Activated naive CD8-positive, alpha-beta T cell treated with anti-CD3 and anti-CD28 coated beads, Interleukin-2, amount 10 ng/mL, durations not matched to agents 7 days and 5 days (primary cell): ENCODE measurements around the gene MKI67. TPM values are rescaled to one million over a fixed set of nuclear protein-coding genes. Genes with fewer than 3 reads are reported as not detected.
"Not testable (repeated sequence)": the region's sequence is repeated elsewhere in the genome, so short reads cannot be mapped to it uniquely, and the experiment has no call there.

Source experiments
- ATAC-seq: fragments of 150-1000 bp; cut with Tn5 transposase; one replicate; pipeline ENCODE4 v1.10.0; 2021; ENCODE audit warnings: low read depth, moderate library complexity
- POLR2A ChIA-PET: fragments of 350-600 bp; sonication (Branson Sonifier 250); formaldehyde crosslinking; loops from one replicate; lab custom pipeline; 2021; ENCODE audit warnings: antibody characterized with exemption; lab: Charles Lee
- DNase-seq: peaks from one replicate; pipeline ENCODE4 v3.0.0; 2021
- H3K27ac Mint-ChIP-seq: one replicate; pipeline ENCODE4 v1.8.0; 2022; ENCODE audit warnings: mild to moderate bottlenecking, mixed read lengths
- H3K27me3 Mint-ChIP-seq: one replicate; pipeline ENCODE4 v1.8.0; 2022; ENCODE audit warnings: mild to moderate bottlenecking, moderate library complexity, mixed read lengths
- H3K36me3 Mint-ChIP-seq: one replicate; pipeline ENCODE4 v1.8.0; 2021; ENCODE audit warnings: mild to moderate bottlenecking, mixed read lengths
- H3K4me1 Mint-ChIP-seq: one replicate; pipeline ENCODE4 v1.8.0; 2021; ENCODE audit warnings: mixed read lengths
- H3K4me3 Mint-ChIP-seq: one replicate; pipeline ENCODE4 v1.8.0; 2022; ENCODE audit warnings: mild to moderate bottlenecking, moderate library complexity, mixed read lengths
- H3K9me3 Mint-ChIP-seq: one replicate; pipeline ENCODE4 v1.8.0; 2021; ENCODE audit warnings: mixed read lengths
- total RNA-seq, 2 experiments: library from RNA; stranded (reverse); gene quantifications; one replicate each; pipeline ENCODE4 v1.2.3, GENCODE V29; 2021

The MKI67 gene
- total RNA-seq, 2 experiments from 2014 or later, result 256 to 280 TPM

DNA sequence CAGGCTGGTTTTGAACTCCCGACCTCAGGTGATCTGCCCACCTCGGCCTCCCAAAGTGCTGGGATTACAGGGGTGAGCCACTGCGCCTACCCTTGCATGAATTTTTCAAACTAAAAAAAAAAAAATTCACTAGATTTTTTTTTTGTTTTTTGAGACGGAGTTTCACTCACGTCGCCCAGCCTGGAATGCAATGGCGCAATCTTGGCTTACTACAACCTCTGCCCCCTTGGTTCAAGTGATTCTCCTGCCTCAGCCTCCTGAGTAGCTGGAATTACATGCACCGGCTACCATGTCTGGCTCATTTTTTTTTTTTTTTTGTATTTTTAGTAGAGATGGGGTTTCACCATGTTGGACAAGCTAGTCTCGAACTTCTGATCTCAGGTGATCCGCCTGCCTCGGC, 12.2 kb upstream of the MKI67 start:
- H3K27me3 Mint-ChIP-seq, DNase-seq, H3K4me3 Mint-ChIP-seq, H3K27ac Mint-ChIP-seq, H3K4me1 Mint-ChIP-seq, H3K9me3 Mint-ChIP-seq, H3K36me3 Mint-ChIP-seq, ATAC-seq: not testable (repeated sequence)
- POLR2A ChIA-PET, result interaction anchor here (1.2 kb wide), 1 partner anchor 12 kb away, joined by 9 read pairs; the partner anchor contains the start of gene MKI67

DNA sequence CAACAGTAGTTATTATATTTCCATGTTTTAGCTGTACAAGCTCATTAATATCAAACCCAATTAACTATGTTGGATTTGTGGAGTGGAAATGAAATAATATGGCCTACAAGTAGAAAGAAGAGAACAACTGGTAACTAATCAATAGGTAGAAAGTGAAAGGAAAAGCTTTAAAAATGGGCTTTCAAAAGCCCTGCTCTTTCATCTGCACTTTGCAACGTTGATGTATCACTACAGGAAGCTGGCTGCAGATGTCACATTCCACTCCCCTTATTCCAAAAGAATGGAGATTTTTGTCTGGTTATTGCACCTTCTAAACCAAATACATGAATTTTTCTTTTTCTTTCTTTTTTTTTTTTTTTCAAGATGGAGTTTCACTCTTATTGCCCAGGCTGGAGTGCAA, 11.7 kb upstream of the MKI67 start:
- Mint-ChIP-seq H3K36me3 (peaks cover 2% of the 10 kb centered on the region), H3K27me3 (peaks cover 11% of the 10 kb centered on the region), H3K4me1 (peaks cover 4% of the 10 kb centered on the region), H3K27ac (no peak overlapping the region), H3K9me3 (no peaks in the 10 kb centered on the region), H3K4me3 (no peak overlapping the region)
- POLR2A ChIA-PET, result interaction anchor here (1.2 kb wide), 1 partner anchor 12 kb away, joined by 9 read pairs; the partner anchor contains the start of gene MKI67
- ATAC-seq (peak; percentile 66), DNase-seq (no peak)

DNA sequence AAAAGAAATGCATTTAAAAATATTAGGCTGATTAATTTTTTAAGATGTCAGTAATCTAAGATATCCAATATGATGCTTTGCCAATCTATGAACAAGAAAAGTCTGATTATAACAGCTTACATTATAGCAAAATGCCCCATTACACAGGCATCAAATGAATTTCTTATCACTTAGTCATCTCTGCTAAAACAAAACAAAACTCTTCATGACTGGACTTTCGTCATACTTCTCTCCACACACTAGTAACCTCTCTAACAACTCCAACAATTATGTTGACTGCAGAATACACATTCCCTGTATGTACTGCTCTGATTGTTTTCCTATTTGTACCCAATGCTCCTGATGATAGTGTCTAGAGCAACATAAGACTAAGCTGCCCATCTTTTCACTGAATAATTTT, 3.8 kb upstream of the MKI67 start:
- DNase-seq (no peak), ATAC-seq (no peak)
- Mint-ChIP-seq H3K4me1 (peaks cover 8% of the 10 kb centered on the region), H3K27me3 (peaks cover 31% of the 10 kb centered on the region), H3K27ac (no peak overlapping the region), H3K4me3 (no peak overlapping the region), H3K9me3 (no peaks in the 10 kb centered on the region), H3K36me3 (peaks cover 7% of the 10 kb centered on the region)
- POLR2A ChIA-PET, result interaction anchor here (0.6 to 1.3 kb wide), 3 partner anchors 15 to 68 kb away, joined by 3 to 8 read pairs (median 3); no protein-coding TSS in a partner anchor

DNA sequence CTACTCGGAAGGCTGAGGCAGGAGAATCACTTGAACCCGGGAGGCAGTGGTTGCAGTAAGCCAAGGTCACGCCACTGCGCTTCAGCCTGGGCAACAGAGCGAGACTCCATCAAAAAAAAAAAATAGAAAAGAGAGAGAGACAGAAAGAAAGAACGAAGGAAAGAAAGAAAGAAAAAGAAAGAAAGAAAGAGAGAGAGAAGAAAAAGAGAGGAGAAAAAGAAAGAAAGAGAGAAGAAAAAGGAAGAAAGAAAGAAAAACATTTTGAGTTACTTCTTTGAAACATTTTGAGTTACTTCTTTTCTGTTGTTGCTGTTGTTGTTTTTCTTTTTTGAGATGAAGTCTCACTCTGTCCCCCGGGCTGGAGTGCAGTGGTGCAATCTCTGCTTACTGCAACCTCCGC, 2.4 kb upstream of the MKI67 start:
- Mint-ChIP-seq H3K36me3 (peaks cover 22% of the 10 kb centered on the region), H3K9me3 (no peaks in the 10 kb centered on the region), H3K27ac (no peak overlapping the region), H3K4me1 (peaks cover 19% of the 10 kb centered on the region), H3K27me3 (peaks cover 26% of the 10 kb centered on the region), H3K4me3 (no peak overlapping the region)
- POLR2A ChIA-PET, result no interaction called here
- ATAC-seq (no peak), DNase-seq (no peak)

DNA sequence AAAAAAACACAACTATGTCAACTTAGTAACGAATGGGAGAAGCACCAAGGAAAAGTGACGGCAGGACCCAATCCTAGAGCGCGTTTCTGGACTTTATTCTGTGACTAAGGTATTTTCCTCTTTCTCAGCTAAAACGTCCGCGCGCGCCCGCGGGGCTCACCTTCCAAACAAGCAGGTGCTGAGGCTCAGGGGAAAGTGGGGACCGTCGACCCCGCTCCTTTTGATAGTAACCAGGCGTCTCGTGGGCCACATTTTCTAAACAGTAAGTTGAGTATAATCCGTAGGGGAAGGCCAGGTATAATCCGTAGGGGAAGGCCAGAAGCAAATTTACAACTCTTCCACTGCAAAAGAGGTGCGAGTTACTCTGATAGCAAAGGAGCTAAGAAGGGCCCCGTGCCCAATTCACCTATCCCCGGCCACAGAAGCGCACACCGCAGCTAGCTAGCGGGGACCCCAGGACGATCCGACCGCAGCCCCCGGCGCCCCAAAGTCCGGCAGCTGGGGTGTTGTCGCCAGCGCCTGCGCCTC, 743 bp downstream of the MKI67 start:
- H3K27ac Mint-ChIP-seq, result peak overlapping the region; percentile 95
- peaks cover 8% of the 10 kb centered on the region for H3K27me3 Mint-ChIP-seq
- no peaks in the 10 kb centered on the region for H3K9me3 Mint-ChIP-seq
- no peak for ATAC-seq
- H3K4me1 Mint-ChIP-seq, result peaks cover 40% of the 10 kb centered on the region
- peaks cover 42% of the 10 kb centered on the region for H3K36me3 Mint-ChIP-seq
- peak overlapping the region; percentile 99 for H3K4me3 Mint-ChIP-seq
- POLR2A ChIA-PET, result interaction anchor here (0.7 to 3.1 kb wide), 17 partner anchors 11 to 87 kb away, joined by 3 to 28 read pairs (median 5); no protein-coding TSS in a partner anchor
- DNase-seq, result no peak

DNA sequence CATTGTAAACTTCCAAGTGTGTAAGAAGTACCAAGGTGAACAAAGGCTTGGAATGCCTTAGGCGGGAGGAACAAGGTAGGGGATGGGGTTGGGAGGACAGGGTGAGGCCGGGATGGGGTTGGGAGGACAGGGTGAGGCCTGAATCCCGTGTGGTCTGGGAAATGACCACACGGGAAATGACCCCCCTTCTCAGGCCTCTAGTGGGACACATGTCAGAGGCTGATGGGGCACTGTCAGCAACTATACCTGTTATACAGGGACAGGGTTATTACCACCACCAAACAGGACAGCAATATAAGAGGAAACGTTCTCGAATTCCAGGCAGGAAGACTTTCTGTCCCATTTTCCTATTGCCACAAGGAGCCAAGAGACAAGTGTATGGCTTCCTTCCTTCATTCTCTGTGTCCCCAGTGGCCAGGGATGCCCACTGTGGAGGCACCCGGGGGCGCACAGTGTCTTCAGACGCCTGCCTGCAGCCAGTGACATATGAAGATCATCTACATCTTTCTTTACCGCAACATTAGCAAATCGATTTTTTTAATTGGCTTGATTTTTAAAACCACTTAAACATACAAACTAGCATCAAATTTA, 1.3 kb downstream of the MKI67 start:
- H3K27me3 Mint-ChIP-seq, result peaks cover 8% of the 10 kb centered on the region
- no peaks in the 10 kb centered on the region for H3K9me3 Mint-ChIP-seq
- peak overlapping the region; percentile 95 for H3K27ac Mint-ChIP-seq
- H3K36me3 Mint-ChIP-seq, result peaks cover 43% of the 10 kb centered on the region
- ATAC-seq, result no peak
- peak overlapping the region; percentile 99 for H3K4me3 Mint-ChIP-seq
- POLR2A ChIA-PET, result interaction anchor here (1.1 to 3.1 kb wide), 14 partner anchors 9 to 87 kb away, joined by 3 to 28 read pairs (median 6); no protein-coding TSS in a partner anchor
- H3K4me1 Mint-ChIP-seq, result peaks cover 43% of the 10 kb centered on the region
- DNase-seq, result no peak

DNA sequence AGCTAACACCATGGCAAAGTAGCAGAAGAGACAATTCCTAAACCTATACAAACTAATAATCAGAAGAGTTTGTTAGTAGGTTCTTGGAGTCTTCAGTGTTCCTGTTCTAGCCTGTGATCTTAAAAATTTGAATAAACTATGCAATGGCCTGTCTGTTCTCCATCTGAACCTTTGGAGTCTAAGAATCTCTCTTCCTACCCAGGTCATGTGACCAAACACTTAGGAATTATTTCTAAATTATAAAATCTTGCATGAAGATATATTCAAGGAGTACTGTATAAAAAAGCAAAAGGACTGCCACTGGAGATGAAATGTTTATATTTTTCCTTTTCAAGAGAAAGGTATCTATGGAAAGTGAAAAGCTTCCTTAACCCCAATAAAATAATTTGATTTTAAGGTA, 2.4 kb downstream of the MKI67 start:
- H3K27me3 Mint-ChIP-seq, result peaks cover 5% of the 10 kb centered on the region
- peak overlapping the region; percentile 99 for H3K4me3 Mint-ChIP-seq
- ATAC-seq (no peak), DNase-seq (no peak)
- H3K27ac Mint-ChIP-seq, result no peak overlapping the region
- no peaks in the 10 kb centered on the region for H3K9me3 Mint-ChIP-seq
- peaks cover 48% of the 10 kb centered on the region for H3K36me3 Mint-ChIP-seq
- H3K4me1 Mint-ChIP-seq, result peaks cover 45% of the 10 kb centered on the region
- POLR2A ChIA-PET, result interaction anchor here (1.1 to 2.2 kb wide), 6 partner anchors 8 to 61 kb away, joined by 3 to 7 read pairs (median 4); no protein-coding TSS in a partner anchor

DNA sequence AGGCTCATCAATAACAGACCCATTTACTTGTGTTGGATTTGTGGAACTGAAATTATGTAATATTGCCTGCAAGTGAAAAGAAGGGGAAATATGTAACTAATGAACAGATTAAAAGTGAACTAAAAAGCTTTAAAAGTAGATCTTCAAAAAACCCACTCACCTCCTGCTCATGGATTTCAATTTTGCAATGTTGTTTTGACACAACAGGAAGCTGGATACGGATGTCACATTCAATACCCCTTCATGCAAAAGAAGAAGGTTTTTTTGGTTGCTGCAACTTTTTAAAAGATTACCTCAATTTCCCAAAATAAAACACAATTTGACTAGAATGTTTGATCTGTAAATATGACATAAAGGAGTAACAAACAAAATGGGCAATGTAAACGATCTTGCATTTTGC, 3.3 kb downstream of the MKI67 start:
- Mint-ChIP-seq H3K4me3 (peak overlapping the region; percentile 99), H3K4me1 (peaks cover 46% of the 10 kb centered on the region), H3K36me3 (peaks cover 53% of the 10 kb centered on the region), H3K9me3 (no peaks in the 10 kb centered on the region), H3K27ac (no peak overlapping the region), H3K27me3 (no peaks in the 10 kb centered on the region)
- ATAC-seq, result no peak
- POLR2A ChIA-PET, result interaction anchor here (1.1 to 2.2 kb wide), 2 partner anchors 11 to 28 kb away, joined by 3 to 7 read pairs; no protein-coding TSS in a partner anchor
- no peak for DNase-seq

DNA sequence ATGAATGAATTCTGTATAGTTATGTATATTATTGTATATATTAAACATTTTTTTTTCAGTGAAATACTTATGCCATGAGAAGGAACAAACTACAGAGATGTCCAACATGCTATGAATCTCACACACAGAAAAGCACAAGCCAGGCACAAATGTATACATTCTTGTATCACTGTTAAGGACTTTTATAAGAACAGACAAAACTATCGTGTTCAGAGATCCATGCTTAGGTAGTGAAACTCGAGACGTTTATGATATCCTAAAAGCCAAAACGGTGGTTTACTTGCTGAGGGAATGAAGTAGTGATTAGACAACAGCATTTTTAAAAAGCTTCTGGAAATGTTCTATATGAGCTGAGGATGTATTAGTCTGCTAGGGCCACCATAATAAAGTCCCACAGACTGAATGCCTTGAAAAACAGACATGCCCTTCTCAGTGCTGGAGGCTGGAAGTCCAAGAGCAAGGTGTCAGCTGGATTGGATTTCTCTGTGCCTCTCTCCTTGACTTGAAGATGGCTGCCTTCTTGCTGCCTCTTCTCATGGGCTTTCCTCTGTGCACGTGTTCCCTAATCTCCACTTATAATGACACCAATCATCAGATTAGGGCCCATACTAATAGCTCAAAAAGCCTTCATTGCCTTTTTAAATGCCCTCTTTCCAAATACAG, 4.3 kb downstream of the MKI67 start:
- Mint-ChIP-seq H3K36me3 (peaks cover 60% of the 10 kb centered on the region), H3K4me1 (peaks cover 40% of the 10 kb centered on the region), H3K4me3 (peak overlapping the region; percentile 3), H3K27ac (no peak overlapping the region), H3K27me3 (no peaks in the 10 kb centered on the region), H3K9me3 (no peaks in the 10 kb centered on the region)
- DNase-seq (no peak), ATAC-seq (no peak)
- POLR2A ChIA-PET, result no interaction called here

DNA sequence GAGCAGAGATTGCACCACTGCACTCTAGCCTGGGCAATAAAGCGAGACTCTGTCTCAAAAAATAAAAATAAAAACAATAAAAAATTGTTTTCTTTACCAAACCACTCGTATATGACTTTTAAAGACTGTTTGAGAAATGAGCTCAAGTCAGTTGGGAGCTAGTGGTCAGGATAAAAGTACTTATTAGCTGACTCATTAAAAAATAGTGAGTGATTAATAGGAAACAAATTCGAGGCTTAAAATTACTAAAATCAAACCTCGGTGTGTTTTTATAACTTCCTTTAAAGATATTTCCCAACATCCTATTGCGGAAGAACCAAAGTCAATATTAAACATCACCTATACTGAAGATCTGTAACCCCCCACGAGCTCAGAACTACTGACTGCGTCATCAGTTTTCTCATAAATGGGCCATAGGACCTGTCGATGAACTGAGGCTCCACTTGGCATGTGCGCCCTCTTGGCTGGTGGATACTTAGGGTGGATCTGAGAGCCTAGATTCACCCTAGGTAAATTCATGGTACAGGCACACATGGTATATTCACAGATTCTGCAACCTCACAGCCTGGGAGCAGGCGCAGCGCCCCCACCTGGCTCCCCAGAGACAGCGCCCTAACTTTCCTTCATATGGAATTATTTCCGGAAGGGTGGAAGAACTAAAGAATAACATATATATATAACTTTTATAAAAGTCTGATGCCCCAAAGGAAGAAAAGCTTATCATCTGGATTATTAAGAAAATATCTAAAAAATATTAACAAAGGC, 9.2 kb downstream of the MKI67 start:
- POLR2A ChIA-PET, result interaction anchor here (3.0 to 6.4 kb wide), 2 partner anchors 9 to 10 kb away, joined by 11 to 28 read pairs; partner anchors contain the start of gene MKI67
- peaks cover 66% of the 10 kb centered on the region for H3K36me3 Mint-ChIP-seq
- no peaks in the 10 kb centered on the region for H3K27me3 Mint-ChIP-seq
- H3K4me1 Mint-ChIP-seq, result peaks cover 31% of the 10 kb centered on the region
- no peak for ATAC-seq
- no peaks in the 10 kb centered on the region for H3K9me3 Mint-ChIP-seq
- H3K27ac Mint-ChIP-seq, result no peak overlapping the region
- DNase-seq, result no peak
- H3K4me3 Mint-ChIP-seq, result no peak overlapping the region

DNA sequence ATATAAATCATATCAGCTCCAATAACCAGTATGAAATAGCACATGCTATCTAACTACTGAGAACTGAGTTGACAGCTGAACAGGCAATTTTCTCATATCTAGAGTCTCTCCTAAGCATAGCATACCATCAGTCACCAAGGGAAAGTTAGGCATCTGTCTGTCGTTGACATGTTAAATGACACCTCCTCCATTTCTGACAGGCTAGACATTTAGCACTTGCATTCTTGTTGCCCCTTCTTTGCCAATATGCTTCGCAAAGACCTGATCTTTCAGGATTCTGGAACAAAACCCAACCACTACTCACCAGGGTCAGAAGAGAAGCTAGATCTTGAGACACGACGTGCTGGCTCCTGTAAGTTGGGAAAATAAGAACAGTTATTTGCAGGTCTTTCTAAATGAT, 10.0 kb downstream of the MKI67 start:
- Mint-ChIP-seq H3K4me3 (no peak overlapping the region), H3K27ac (no peak overlapping the region), H3K9me3 (no peaks in the 10 kb centered on the region), H3K4me1 (peaks cover 28% of the 10 kb centered on the region), H3K27me3 (no peaks in the 10 kb centered on the region), H3K36me3 (peaks cover 71% of the 10 kb centered on the region)
- no peak for DNase-seq
- POLR2A ChIA-PET, result interaction anchor here (1.3 to 6.4 kb wide), 4 partner anchors 8 to 13 kb away, joined by 4 to 28 read pairs (median 8); partner anchors contain the start of gene MKI67
- ATAC-seq, result no peak

DNA sequence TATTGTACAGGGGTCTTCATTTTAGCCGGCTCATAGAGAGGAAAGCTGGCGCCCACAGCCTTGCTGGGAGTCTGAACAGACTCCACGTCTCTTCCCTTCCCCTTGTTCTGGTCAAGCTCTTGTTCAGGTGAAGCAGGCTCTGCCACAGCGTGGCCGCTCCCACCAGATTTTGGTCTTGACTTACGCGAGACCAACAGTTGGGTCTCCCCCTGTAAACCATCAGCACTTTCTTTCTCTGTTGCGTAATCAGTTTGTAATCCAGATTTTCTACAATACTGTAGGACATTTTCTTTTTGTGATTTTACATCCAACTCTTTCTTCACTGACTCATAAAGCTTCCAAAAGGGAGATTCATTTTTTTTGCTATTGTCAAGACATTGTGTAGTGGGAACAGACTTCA, 10.9 kb downstream of the MKI67 start:
- Mint-ChIP-seq H3K4me3 (no peak overlapping the region), H3K9me3 (no peaks in the 10 kb centered on the region), H3K27me3 (no peaks in the 10 kb centered on the region), H3K4me1 (peaks cover 22% of the 10 kb centered on the region), H3K36me3 (peaks cover 68% of the 10 kb centered on the region), H3K27ac (no peak overlapping the region)
- POLR2A ChIA-PET, result interaction anchor here (1.0 to 6.4 kb wide), 5 partner anchors 9 to 14 kb away, joined by 3 to 28 read pairs (median 5); partner anchors contain the start of gene MKI67
- no peak for DNase-seq
- no peak for ATAC-seq

DNA sequence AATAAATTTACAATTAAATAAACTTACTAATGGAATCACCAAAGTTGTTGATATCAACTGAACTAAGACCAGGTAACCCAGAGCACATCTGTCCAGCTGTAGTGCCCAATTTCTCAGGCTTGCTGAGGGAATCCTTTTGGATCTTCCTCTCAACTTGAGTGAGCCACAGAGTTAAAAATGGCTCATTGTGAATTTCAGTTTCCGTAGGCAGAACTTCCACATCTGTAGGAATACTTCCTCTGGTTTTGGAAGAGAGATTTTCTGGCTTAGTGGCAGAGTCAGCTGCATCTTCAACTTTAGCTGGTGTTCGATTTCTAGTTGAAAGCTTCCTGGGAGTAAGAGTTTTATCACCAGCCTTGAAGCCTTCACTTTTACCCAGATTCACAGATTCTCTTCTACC, 11.3 kb downstream of the MKI67 start:
- no peaks in the 10 kb centered on the region for H3K27me3 Mint-ChIP-seq
- peaks cover 72% of the 10 kb centered on the region for H3K36me3 Mint-ChIP-seq
- DNase-seq (no peak), ATAC-seq (no peak)
- H3K9me3 Mint-ChIP-seq, result no peaks in the 10 kb centered on the region
- peaks cover 20% of the 10 kb centered on the region for H3K4me1 Mint-ChIP-seq
- no peak overlapping the region for H3K27ac Mint-ChIP-seq
- POLR2A ChIA-PET, result interaction anchor here (1.0 to 6.4 kb wide), 5 partner anchors 8 to 15 kb away, joined by 3 to 28 read pairs (median 5); partner anchors contain the start of gene MKI67
- H3K4me3 Mint-ChIP-seq, result no peak overlapping the region
